A673 (cell line): ENCODE results near the gene IGFBP3. TPM values are rescaled to one million over a fixed set of nuclear protein-coding genes. Genes with fewer than 3 reads are reported as not detected.
"Not testable (repeated sequence)": the region's sequence is repeated elsewhere in the genome, so short reads cannot be mapped to it uniquely, and the experiment has no call there.

Experiments
- BruUV-seq: library from RNA; stranded (reverse); fragments of 400-500 nt; replicated peaks from 2 replicates; lab custom pipeline; 2021; lab: Mats Ljungman, UMichigan
- CTCF ChIA-PET: fragments of 300-600 bp; sonication (Branson Sonifier 250); formaldehyde crosslinking; loops from one replicate; lab custom pipeline; 2022; ENCODE audit warnings: antibody characterized with exemption; lab: Charles Lee
- POLR2A ChIA-PET: fragments of 300-600 bp; sonication (Branson Sonifier 250); formaldehyde crosslinking; loops from one replicate; lab custom pipeline; 2022; ENCODE audit warnings: antibody characterized with exemption; ENCODE audit not compliant: low non-redundant PET; lab: Charles Lee
- DNase-seq: peaks from one replicate; pipeline ENCODE4 v3.0.0-alpha.2; 2015; ENCODE audit warnings: low spot score
- H3K27ac ChIP-seq: fragments of 200-600 bp; sonication (generic); 2 replicates; pipeline ENCODE4 v1.5.1; 2016; ENCODE audit warnings: mixed run types, low read depth, mild to moderate bottlenecking, mixed read lengths, antibody characterized with exemption, low read length; ENCODE audit not compliant: poor library complexity, severe bottlenecking
- H3K27me3 ChIP-seq: fragments of 200-600 bp; sonication (generic); replicated peaks from 2 replicates; pipeline ENCODE4 v1.6.1; 2017; ENCODE audit warnings: mixed run types, low read depth, mild to moderate bottlenecking, mixed read lengths, antibody characterized with exemption, low read length; ENCODE audit not compliant: insufficient read depth, poor library complexity
- H3K36me3 ChIP-seq: fragments of 200-600 bp; sonication (generic); 2 replicates; pipeline ENCODE4 v1.6.1; 2016; ENCODE audit warnings: mixed run types, mild to moderate bottlenecking, mixed read lengths, antibody characterized with exemption, low read length; ENCODE audit not compliant: insufficient read depth, poor library complexity, severe bottlenecking
- H3K4me1 ChIP-seq: fragments of 200-600 bp; sonication (generic); 2 replicates; pipeline ENCODE4 v1.6.1; 2017; ENCODE audit warnings: mixed run types, mild to moderate bottlenecking, mixed read lengths, antibody characterized with exemption, low read length; ENCODE audit not compliant: insufficient read depth, poor library complexity, severe bottlenecking
- H3K4me3 ChIP-seq: fragments of 200-600 bp; sonication (generic); 2 replicates; pipeline ENCODE4 v1.5.1; 2016; ENCODE audit warnings: low read depth, mixed run types, mild to moderate bottlenecking, mixed read lengths, low read length; ENCODE audit not compliant: poor library complexity, severe bottlenecking
- H3K9me3 ChIP-seq: fragments of 200-600 bp; sonication (generic); 2 replicates; pipeline ENCODE4 v1.6.1; 2016; ENCODE audit warnings: mixed run types, low read depth, mild to moderate bottlenecking, mixed read lengths, antibody characterized with exemption, low read length; ENCODE audit not compliant: poor library complexity, severe bottlenecking
- EZH2 ChIP-seq: fragments of 200-600 bp; sonication (generic); IDR thresholded peaks from 2 replicates; pipeline ENCODE4 v1.6.1; 2017; ENCODE audit warnings: borderline replicate concordance, low read depth, mild to moderate bottlenecking, mixed read lengths, antibody characterized with exemption, low read length; ENCODE audit not compliant: poor library complexity, severe bottlenecking
- intact Hi-C: fragments of 100-400 bp; cut with micrococcal nuclease; formaldehyde crosslinking; loops from one replicate; pipeline ENCODE4 v1.10.0; 2022; ENCODE audit not compliant: unreplicated experiment
- total RNA-seq: library from RNA; stranded (reverse); gene quantifications from 2 replicates; pipeline ENCODE4 v1.2.3, GENCODE V29; 2021
- TF ChIP-seq, protein P1 (sequence below): fragments of 300-800, 200-600 bp; sonication (generic); conservative IDR thresholded peaks from 2 replicates; pipeline ENCODE4 v1.5.1; 2017; ENCODE audit warnings: low read depth, mild to moderate bottlenecking, antibody characterized with exemption, low read length, moderate library complexity, mixed read lengths

Gene IGFBP3
- total RNA-seq, 1 experiment from 2014 or later = 1.1 TPM

DNA sequence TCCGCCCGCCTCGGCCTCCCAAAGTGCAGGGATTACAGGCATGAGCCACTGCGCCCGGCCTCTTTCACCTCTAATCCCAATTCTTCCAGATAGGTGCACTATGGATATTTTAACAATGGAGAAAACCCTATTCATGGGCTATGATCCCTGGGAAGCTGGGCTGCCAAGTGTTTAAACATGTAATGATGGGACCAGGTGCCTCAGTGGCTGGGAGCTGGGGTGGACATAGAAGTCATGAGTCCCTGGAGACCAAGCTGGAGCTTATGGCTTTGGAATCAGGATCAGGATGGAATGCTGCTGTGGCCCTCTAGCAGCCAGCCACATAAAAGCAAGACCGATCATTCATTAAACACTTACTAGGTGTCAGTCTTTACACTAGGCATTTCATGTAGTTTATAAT is 41.8 kb upstream of the IGFBP3 start:
- no TSS peak for BruUV-seq
- CTCF ChIA-PET = no interaction called here
- TF ChIP-seq, protein P1, sequence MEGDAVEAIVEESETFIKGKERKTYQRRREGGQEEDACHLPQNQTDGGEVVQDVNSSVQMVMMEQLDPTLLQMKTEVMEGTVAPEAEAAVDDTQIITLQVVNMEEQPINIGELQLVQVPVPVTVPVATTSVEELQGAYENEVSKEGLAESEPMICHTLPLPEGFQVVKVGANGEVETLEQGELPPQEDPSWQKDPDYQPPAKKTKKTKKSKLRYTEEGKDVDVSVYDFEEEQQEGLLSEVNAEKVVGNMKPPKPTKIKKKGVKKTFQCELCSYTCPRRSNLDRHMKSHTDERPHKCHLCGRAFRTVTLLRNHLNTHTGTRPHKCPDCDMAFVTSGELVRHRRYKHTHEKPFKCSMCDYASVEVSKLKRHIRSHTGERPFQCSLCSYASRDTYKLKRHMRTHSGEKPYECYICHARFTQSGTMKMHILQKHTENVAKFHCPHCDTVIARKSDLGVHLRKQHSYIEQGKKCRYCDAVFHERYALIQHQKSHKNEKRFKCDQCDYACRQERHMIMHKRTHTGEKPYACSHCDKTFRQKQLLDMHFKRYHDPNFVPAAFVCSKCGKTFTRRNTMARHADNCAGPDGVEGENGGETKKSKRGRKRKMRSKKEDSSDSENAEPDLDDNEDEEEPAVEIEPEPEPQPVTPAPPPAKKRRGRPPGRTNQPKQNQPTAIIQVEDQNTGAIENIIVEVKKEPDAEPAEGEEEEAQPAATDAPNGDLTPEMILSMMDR = no peak
- no peak for TF ChIP-seq EZH2

DNA sequence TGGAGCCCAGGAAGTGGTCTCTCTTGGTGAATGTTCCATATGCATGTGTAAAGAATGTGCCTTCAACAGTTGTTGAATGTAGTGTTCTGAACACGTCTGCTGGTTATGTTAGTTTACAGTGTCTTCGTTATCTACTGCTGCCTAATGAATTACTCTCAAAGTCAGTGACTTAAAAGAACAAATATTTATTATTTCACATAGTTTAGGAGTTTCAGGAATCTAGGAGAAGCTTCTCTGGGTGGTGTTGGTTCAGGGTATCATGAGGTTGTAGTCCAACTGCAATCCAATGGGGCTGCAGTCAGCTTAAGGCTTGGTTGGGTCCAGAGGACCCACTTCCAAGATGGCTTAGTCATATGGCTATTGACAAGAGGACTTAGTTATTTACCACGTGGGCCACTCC is 36.6 kb upstream of the IGFBP3 start:
- BruUV-seq = no TSS peak
- no peaks in the 10 kb centered on the region for H3K9me3 ChIP-seq
- CTCF ChIA-PET = no interaction called here

More for the DNA sequence above, 41.8 kb upstream of the IGFBP3 start:
- no peak for DNase-seq
- no peak overlapping the region for H3K27ac ChIP-seq
- intact Hi-C loops = no loop called here
- POLR2A ChIA-PET = no interaction called here
- no peaks in the 10 kb centered on the region for H3K9me3 ChIP-seq
- no peaks in the 10 kb centered on the region for H3K4me1 ChIP-seq
- peaks cover 10% of the 10 kb centered on the region for H3K27me3 ChIP-seq
- H3K36me3 ChIP-seq = no peaks in the 10 kb centered on the region
- no peak overlapping the region for H3K4me3 ChIP-seq

DNA sequence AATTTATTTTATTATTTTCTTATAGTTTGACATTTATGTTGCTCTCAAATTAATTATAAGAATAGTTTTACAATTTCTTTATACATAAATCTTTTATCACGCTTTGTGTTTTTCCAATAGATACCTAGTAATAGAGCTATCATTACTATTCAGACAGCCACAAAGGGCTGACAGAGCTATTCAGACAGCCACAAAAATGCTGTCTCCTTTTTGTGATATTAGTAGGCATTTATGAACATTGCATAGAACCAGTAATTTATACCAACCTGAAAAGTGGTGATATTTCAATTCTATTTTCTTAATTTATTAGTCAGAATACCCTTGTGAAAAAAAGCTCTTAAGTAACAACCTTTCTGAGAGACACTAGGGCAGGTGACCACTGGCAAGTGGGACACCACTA is 34.2 kb upstream of the IGFBP3 start:
- H3K9me3 ChIP-seq = no peaks in the 10 kb centered on the region
- POLR2A ChIA-PET = no interaction called here
- no peak overlapping the region for H3K4me3 ChIP-seq
- H3K27me3 ChIP-seq = no peaks in the 10 kb centered on the region
- intact Hi-C loops = no loop called here
- no peaks in the 10 kb centered on the region for H3K36me3 ChIP-seq
- CTCF ChIA-PET = no interaction called here
- H3K27ac ChIP-seq = no peak overlapping the region
- DNase-seq = no peak
- no TSS peak for BruUV-seq
- H3K4me1 ChIP-seq = no peaks in the 10 kb centered on the region
- TF ChIP-seq EZH2 = no peak
- TF ChIP-seq, protein P1 = no peak

More for the DNA sequence above, 36.6 kb upstream of the IGFBP3 start:
- no peaks in the 10 kb centered on the region for H3K4me1 ChIP-seq
- H3K4me3 ChIP-seq = no peak overlapping the region
- POLR2A ChIA-PET = no interaction called here
- DNase-seq = no peak
- H3K27me3 ChIP-seq = no peaks in the 10 kb centered on the region
- no peaks in the 10 kb centered on the region for H3K36me3 ChIP-seq
- intact Hi-C loops = no loop called here
- H3K27ac ChIP-seq = no peak overlapping the region
- TF ChIP-seq, protein P1 = no peak
- TF ChIP-seq EZH2 = no peak

DNA sequence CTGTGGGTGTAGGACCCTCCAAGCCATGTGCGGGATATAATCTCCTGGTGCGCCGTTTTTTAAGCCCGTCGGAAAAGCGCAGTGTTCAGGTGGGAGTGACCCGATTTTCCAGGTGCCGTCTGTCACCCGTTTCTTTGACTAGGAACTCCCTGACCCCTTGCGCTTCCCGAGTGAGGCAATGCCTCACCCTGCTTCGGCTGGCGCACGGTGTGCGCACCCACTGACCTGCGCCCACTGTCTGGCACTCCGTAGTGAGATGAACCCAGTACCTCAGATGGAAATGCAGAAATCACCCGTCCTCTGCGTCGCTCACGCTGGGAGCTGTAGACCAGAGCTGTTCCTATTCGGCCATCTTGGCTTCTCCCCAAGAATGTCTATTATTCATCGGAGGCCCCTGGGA is 32.0 kb upstream of the IGFBP3 start:
- BruUV-seq, CTCF ChIA-PET, POLR2A ChIA-PET: not testable (repeated sequence)

More for the DNA sequence above, 32.0 kb upstream of the IGFBP3 start:
- H3K9me3 ChIP-seq, H3K27ac ChIP-seq, H3K27me3 ChIP-seq, DNase-seq, intact Hi-C loops, H3K4me3 ChIP-seq, H3K4me1 ChIP-seq, H3K36me3 ChIP-seq: not testable (repeated sequence)
